Ascending aorta (tissue), 2 donors: Measurements from ENCODE around the gene FAM222B. TPM values are rescaled to one million over a fixed set of nuclear protein-coding genes. Genes with fewer than 3 reads are reported as not detected.
A peak's percentile ranks its signal among the peaks of the same experiment; 100 is the strongest.
"Not testable (repeated sequence)": the region's sequence is repeated elsewhere in the genome, so short reads cannot be mapped to it uniquely, and the experiment has no call there.

Experiments
- DNase-seq, 2 donors: peaks; one replicate each; pipeline ENCODE4 v3.0.0-alpha.2; 2019; ENCODE audit warnings: low spot score in 2 of 2
- H3K27ac ChIP-seq, 2 donors: fragments of 200-600 bp; sonication (generic); one replicate each; pipeline ENCODE4 v1.5.1; 2016 to 2017; ENCODE audit warnings: mild to moderate bottlenecking in 1 of 2
- H3K27me3 ChIP-seq: fragments of 200-600 bp; sonication (generic); one replicate; pipeline ENCODE4 v1.5.1; 2017
- H3K36me3 ChIP-seq, 2 donors: fragments of 200-600 bp; sonication (generic); one replicate each; pipeline ENCODE4 v1.5.1; 2016
- H3K4me1 ChIP-seq, 2 donors: fragments of 200-600 bp; sonication (generic); one replicate each; pipeline ENCODE4 v1.5.1; 2016 to 2017; ENCODE audit warnings: mild to moderate bottlenecking in 1 of 2
- H3K4me3 ChIP-seq, 2 donors: fragments of 200-600 bp; sonication (generic); one replicate each; pipeline ENCODE4 v1.5.1; 2016 to 2017; ENCODE audit warnings: mild to moderate bottlenecking in 1 of 2
- H3K9me3 ChIP-seq, 2 donors: fragments of 200-600 bp; sonication (generic); one replicate each; pipeline ENCODE4 v1.5.1; 2016
- intact Hi-C: fragments of 100-400 bp; cut with DNase I; formaldehyde crosslinking; loops from one replicate; pipeline ENCODE4 v1.15.1; 2023
- total RNA-seq: library from RNA; depleted of rRNA; stranded (reverse); fragments of >200 nt; gene quantifications from one replicate; pipeline ENCODE4 v1.1.0, GENCODE V29; 2016
- TF ChIP-seq, protein P1 (sequence below), 3 experiments: fragments of 200-600 bp in 2 of 3; fragments of 450-650 bp in 1 of 3; sonication (generic) in 2 of 3; IDR thresholded peaks; one replicate each; pipeline ENCODE4 v1.5.1; 2016 to 2019; ENCODE audit warnings: antibody characterized with exemption in 3 of 3, mild to moderate bottlenecking in 1 of 3, moderate library complexity in 1 of 3

FAM222B gene
- total RNA-seq, 1 donor from 2014 or later, result 30.7 TPM

DNA sequence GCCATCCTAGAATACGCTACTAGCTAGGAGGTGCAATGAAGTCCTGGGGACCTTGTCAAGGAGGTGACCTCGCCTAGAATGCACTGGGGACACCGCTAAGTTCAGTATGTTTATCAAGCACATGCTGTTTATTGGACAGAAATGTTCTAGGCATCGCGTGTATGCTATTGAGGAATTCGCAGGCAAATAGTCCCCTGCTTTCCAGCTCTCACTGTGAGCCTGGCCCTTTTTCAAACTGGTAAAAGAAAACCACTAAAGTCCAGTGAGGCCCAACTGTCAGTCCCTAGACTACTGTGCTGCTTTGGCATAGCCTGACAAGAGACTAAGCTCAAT is 1.2 kb upstream of the FAM222B start:
- peak in 1 of 2 donors; percentile 27 for DNase-seq
- no peaks in the 10 kb centered on the region for H3K36me3 ChIP-seq
- H3K4me3 ChIP-seq, result no peak overlapping the region
- no peak overlapping the region for H3K27ac ChIP-seq
- no peaks in the 10 kb centered on the region for H3K9me3 ChIP-seq
- no peaks in the 10 kb centered on the region for H3K27me3 ChIP-seq
- TF ChIP-seq, protein P1, sequence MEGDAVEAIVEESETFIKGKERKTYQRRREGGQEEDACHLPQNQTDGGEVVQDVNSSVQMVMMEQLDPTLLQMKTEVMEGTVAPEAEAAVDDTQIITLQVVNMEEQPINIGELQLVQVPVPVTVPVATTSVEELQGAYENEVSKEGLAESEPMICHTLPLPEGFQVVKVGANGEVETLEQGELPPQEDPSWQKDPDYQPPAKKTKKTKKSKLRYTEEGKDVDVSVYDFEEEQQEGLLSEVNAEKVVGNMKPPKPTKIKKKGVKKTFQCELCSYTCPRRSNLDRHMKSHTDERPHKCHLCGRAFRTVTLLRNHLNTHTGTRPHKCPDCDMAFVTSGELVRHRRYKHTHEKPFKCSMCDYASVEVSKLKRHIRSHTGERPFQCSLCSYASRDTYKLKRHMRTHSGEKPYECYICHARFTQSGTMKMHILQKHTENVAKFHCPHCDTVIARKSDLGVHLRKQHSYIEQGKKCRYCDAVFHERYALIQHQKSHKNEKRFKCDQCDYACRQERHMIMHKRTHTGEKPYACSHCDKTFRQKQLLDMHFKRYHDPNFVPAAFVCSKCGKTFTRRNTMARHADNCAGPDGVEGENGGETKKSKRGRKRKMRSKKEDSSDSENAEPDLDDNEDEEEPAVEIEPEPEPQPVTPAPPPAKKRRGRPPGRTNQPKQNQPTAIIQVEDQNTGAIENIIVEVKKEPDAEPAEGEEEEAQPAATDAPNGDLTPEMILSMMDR (IDR thresholded peaks at IDR 0.05), result no peak
- intact Hi-C loops, result loop anchor here (5.0 kb wide), 1 partner anchor 109 kb away; the partner anchor contains the start of gene PHF12
- peaks cover 0 to 9% of the 10 kb centered on the region in 2 donors for H3K4me1 ChIP-seq

DNA sequence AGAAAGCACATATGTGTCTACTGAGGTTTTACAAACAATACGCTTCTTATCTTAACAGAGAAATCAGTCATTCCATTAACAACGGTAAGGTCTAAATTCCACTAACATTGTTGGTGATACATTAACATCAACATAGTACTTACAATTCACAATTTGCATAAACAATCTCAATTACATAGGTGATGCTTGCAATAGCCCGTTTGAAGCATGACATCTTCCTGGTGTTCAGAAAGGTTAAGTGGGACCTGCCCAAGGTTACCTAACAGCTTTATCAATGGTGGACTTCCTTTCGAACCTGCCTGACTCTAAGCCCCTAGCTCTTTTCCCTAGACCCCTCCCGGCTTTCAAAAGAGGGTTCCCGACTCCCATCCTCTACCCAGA is 699 bp downstream of the FAM222B start:
- intact Hi-C loops, result loop anchor here (1.0 to 5.0 kb wide), 3 partner anchors 30 to 110 kb away; partner anchors contain the start of gene PHF12
- peak overlapping the region; percentile 69 to 70 for H3K4me3 ChIP-seq
- no peaks in the 10 kb centered on the region for H3K9me3 ChIP-seq
- DNase-seq, result no peak
- TF ChIP-seq, protein P1 (IDR thresholded peaks at IDR 0.05), result no peak
- H3K4me1 ChIP-seq, result peaks cover 0 to 9% of the 10 kb centered on the region in 2 donors
- no peaks in the 10 kb centered on the region for H3K27me3 ChIP-seq
- peak overlapping the region; percentile 71 to 76 for H3K27ac ChIP-seq
- no peaks in the 10 kb centered on the region for H3K36me3 ChIP-seq

DNA sequence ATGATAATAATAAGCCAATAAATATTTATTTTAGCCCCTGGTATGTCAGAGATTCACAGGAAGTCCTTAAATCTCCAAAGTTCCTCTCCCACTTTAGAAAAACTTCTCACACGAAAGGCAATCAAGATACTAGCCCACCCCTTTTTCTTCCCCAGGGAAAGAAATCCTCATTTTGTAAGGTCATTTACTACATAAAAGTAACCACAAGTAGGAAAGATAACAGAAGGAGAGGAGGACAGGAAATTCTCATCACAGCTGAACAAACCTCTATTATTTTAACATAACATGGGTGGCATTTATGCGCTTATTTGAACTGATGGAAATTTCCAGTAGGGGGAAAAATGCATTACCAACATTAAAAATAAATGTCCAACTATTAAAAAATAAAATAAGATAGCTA is 3.4 kb downstream of the FAM222B start:
- TF ChIP-seq, protein P1 (IDR thresholded peaks at IDR 0.05), result no peak
- intact Hi-C loops, result no loop called here
- H3K27ac ChIP-seq, result no peak overlapping the region

DNA sequence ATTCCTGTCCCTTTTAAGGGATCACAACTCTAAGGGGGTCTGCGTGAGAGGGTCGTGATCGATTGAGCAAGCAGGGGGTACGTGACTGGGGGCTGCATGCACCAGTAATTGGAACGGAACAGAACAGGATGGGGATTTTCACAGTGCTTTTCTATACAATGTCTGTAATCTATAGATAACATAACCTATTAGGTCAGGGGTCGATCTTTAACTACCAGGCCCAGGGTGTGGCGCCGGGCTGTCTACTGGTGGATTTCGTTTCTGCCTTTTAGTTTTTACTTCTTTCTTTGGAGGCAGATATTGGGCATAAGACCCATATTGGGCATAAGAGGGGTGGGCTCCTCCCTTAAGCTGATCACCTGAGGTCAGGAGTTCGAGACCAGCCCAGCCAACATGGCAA is 6.0 kb downstream of the FAM222B start:
- H3K27me3 ChIP-seq, H3K27ac ChIP-seq, H3K9me3 ChIP-seq, H3K4me1 ChIP-seq, intact Hi-C loops, H3K4me3 ChIP-seq, DNase-seq, H3K36me3 ChIP-seq: not testable (repeated sequence)

More for the DNA sequence above, 3.4 kb downstream of the FAM222B start:
- H3K9me3 ChIP-seq, result no peaks in the 10 kb centered on the region
- DNase-seq, result no peak
- peaks cover 0 to 9% of the 10 kb centered on the region in 2 donors for H3K4me1 ChIP-seq
- no peak overlapping the region for H3K4me3 ChIP-seq
- no peaks in the 10 kb centered on the region for H3K36me3 ChIP-seq
- H3K27me3 ChIP-seq, result no peaks in the 10 kb centered on the region

DNA sequence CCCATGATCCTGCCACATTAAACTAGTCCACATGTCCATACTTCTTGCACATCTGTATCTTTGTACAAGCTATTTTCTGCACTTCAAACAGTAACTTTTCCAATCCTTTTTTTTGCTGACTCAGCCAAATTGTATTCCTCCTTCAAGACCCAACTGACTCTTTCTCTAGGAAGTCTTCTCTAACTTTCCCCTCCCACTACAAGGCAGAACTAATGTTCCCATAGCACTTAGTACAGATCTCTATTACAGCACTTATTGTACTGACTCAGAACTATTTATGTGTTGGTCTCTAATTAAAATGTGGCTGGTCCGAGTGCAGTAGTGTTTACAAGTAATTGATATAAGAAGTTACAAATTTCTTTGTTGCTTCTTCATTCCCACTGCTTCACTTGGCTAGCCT is 8.2 kb downstream of the FAM222B start:
- Histone ChIP-seq H3K27me3 (no peaks in the 10 kb centered on the region), H3K27ac (no peak overlapping the region), H3K4me1 (no peaks in the 10 kb centered on the region), H3K9me3 (no peaks in the 10 kb centered on the region), H3K36me3 (no peaks in the 10 kb centered on the region), H3K4me3 (no peak overlapping the region)
- TF ChIP-seq, protein P1 (IDR thresholded peaks at IDR 0.05), result no peak
- intact Hi-C loops, result no loop called here
- DNase-seq, result no peak

DNA sequence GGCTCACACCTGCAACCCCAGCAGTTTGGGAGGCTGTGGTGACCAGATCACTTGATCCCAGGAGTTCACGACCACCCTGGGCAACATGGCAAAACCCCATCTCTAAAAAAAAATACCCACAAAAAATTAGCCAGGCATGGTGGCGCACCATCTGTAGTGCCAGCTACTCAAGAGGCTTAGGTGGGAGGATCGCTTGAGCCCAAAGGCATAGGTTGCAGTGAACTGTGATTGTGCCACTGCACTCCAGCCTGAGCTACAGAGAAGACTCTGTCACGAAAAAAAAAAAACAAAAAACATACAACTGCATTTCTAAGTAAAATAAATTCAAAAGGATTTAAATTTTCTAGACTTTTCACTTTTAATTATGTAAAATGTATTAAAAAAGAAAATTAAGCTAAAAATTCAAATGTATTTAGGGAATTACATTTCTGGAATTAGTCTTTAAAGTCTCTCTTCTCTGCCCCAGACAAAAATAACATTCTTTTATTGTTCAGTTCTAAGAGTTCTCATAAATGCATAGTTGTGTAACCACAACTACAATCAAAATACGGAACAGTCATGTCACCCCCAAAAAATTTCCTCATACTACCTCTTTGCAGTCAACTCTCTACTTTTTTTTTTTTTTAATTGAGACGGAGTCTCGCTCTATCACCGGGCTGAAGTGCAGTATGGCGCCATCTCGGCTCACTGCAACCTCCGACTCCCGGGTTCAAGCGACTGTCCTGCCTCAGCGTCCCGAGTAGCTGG is 14.1 kb downstream of the FAM222B start:
- intact Hi-C loops, result no loop called here
- H3K27me3 ChIP-seq, result no peaks in the 10 kb centered on the region
- H3K36me3 ChIP-seq, result no peaks in the 10 kb centered on the region
- no peaks in the 10 kb centered on the region for H3K4me1 ChIP-seq
- H3K9me3 ChIP-seq, result no peaks in the 10 kb centered on the region
- TF ChIP-seq, protein P1 (IDR thresholded peaks at IDR 0.05), result no peak
- no peak for DNase-seq
- no peak overlapping the region for H3K27ac ChIP-seq
- H3K4me3 ChIP-seq, result no peak overlapping the region
